HG02678 (cell line): ENCODE measurements around the gene MTG1.
"Not testable (repeated sequence)": the region's sequence is repeated elsewhere in the genome, so short reads cannot be mapped to it uniquely, and the experiment has no call there.

Experiments
- ATAC-seq: cut with Tn5 transposase; IDR thresholded peaks from one replicate; pipeline ENCODE4 v1.9.1; 2021; ENCODE audit warnings: mild to moderate bottlenecking, moderate library complexity; ENCODE audit not compliant: unreplicated experiment

The MTG1 gene

GRCh38 chr10:133358162-133358924 is 35.6 kb upstream of the MTG1 start:
- ATAC-seq: no peak

GRCh38 chr10:133358925-133359310 is 35.0 kb upstream of the MTG1 start:
- no peak for ATAC-seq

DNA sequence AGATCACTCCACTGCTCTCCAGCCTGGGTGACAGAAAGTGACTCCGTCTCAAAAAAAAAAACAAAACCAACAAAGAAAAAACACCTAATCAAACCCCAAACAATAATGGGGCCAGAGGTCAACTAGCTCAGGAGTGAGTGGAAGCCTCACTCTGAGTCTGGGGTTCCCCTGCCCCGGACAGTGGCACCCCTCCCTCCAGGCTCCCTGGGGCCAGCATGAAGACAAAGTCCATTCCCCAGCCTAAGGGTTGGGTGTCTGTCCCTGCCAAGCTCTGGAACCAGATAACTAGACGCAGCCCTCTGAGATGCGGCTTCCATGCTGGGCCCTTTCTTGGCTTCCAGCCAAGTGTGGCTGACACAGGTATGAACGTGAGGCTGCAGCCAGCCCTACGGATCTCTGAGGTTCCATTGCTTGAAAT is 34.4 kb upstream of the MTG1 start:
- ATAC-seq: no peak

- no peak for ATAC-seq
These were observed 33.9 kb upstream of the MTG1 start for GRCh38 chr10:133359972-133360610.

DNA sequence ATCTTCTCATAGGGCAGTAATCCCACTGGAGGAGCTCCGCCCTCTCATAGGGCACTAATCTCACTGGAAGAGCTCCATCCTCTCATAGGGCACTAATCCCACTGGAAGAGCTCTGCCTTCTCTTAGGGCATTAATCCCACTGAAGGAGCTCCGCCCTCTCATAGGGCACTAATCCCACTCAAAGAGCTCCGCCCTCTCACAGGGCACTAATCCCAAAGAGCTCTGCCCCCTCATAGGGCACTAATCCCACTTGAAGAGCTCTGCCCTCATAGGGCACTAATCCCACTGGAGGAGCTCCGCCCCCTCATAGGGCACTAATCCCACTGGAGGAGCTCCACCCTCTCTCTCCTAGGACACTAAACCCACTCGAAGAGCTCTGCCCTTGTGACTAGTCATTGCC is 32.7 kb upstream of the MTG1 start:
- ATAC-seq: no peak

GRCh38 chr10:133361773-133362441 is 32.0 kb upstream of the MTG1 start:
- no peak for ATAC-seq

DNA sequence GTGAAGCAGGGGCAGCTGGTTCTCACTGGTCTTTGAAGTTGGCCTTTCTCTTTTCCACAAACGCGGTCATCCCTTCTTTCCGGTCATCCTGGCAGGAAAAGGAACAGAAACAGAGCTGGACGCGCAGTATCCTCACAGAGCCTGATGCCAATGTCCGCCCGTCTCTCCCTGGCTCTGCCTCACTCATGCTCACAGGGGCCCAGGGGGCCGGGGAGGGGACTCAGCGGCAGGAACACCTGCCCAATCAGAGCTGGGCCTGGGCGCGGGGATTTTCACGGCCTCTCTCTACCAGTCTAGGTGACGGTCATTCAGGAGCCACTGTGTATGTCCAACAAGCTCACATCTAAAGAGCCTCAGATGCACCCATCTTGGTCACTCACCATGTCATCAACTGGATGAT is 31.1 kb upstream of the MTG1 start:
- ATAC-seq: no peak

GRCh38 chr10:133364645-133365431 is 29.1 kb upstream of the MTG1 start:
- ATAC-seq: no peak

- ATAC-seq: no peak
These were observed 28.4 kb upstream of the MTG1 start for GRCh38 chr10:133365461-133366129.

GRCh38 chr10:133366130-133366478 is 27.9 kb upstream of the MTG1 start:
- ATAC-seq: no peak

- no peak for ATAC-seq
These were observed 27.2 kb upstream of the MTG1 start for GRCh38 chr10:133366751-133367150.

DNA sequence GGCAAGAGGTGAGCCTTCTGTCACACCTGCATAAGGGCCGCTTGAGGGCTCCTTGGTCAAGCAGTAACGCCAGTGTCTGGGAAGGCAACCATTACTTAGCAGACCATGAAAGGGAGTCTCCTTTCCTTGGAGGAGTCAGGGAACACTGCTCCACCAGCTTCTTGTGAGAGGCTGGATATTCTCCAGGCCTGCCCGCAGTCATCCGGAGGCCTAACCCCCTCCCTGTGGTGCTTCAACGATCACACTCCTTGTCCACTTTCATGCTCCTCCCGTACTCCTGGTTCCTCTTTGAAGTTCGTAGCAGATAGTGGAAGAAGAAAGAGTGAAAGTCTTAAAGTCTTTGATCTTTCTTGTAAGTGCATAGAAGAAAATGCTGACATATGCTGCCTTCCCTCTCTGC is 26.5 kb upstream of the MTG1 start:
- ATAC-seq: not testable (repeated sequence)

GRCh38 chr10:133368153-133368552 is 25.8 kb upstream of the MTG1 start:
- no peak for ATAC-seq

GRCh38 chr10:133370030-133370786 is 23.7 kb upstream of the MTG1 start:
- no peak for ATAC-seq

- ATAC-seq: no peak
These were observed 21.4 kb upstream of the MTG1 start for GRCh38 chr10:133372507-133372906.

DNA sequence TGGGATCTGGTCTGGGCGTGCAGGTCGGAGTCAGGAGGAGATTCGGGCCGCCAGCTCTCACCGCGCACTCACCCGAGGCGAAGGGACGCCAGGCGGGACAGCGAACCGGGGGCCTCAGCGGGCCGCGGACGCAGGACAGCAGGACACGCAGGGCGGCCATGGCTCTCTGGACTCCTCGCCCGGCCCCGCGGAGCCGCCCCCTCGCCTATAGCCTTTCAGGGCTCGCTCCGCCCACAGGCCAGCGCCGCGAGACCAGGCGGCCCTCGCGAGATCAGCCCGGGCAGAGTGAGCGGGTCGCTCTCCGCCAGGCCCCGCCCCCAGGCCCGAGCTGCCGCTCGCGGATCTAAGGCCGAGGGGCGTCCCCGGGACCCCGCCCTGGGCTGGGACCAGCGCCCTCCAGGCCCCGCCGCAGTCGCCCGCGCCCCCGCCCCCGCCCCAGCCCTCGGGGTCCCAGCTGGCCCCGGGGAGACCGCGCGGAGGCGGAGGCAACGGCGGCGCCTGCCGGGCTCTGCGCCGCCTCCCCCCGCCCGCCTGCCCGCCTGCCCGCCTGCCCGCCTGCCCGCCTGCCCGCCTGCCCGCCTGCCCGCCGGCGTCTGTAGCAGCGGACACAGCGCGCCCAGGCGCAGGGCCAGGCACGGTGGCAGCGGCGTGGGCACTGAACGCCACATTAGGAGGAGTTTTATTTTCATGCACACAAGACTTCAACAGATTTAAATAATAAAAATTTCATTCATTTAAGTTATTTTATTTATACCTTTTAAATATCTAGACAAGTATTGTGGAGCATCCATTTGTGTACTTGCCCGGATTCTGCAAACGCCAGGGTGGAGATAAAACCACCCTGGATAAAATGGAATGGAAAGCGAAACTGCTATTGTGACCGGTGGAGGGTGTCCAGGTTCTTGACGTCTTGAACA is 20.5 kb upstream of the MTG1 start, which contains the start of gene ECHS1:
ECHS1 (minus strand) TSS at position 181 of the 917 bp plus-strand sequence; CDS start at position 160, 21 bp downstream.
- peak; percentile 96 for ATAC-seq

GRCh38 chr10:133375357-133376115 is 18.4 kb upstream of the MTG1 start:
- no peak for ATAC-seq

DNA sequence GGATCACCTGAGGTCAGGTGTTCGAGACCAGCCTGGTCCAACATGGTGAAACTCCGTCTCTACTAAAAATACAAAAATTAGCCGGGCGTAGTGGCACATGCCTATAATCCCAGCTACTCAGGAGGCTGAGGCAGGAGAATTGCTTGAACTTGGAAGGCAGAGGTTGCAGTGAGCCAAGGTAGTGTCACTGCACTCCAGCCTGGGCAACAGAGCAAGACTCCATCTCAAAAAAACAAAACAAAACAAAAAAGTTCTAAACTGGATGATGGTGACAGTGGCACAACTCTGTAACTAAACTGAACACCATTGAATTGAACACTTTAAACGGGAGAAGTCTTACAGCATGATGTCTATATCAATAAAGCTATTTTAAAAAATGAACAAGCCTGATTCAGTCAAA is 17.8 kb upstream of the MTG1 start:
- ATAC-seq: not testable (repeated sequence)
